Adrenal gland (tissue), 5 donors: ENCODE data around the gene VPS72.

Experiments used
- POLR2A ChIP-seq, 2 donors: fragments of 450-650 bp; IDR thresholded peaks; one replicate each; pipeline ENCODE4 v1.6.1; 2017; ENCODE audit warnings: antibody characterized with exemption in 2 of 2, mild to moderate bottlenecking in 2 of 2, moderate library complexity in 1 of 2
- TF ChIP-seq, protein P1 (sequence below), 6 experiments: fragments of 450-650 bp in 4 of 6; fragments of 200-600 bp in 2 of 6; sonication (generic) in 1 of 6; IDR thresholded peaks; 1 replicate in 5 of 6; 2 replicates in 1 of 6; pipeline versions ENCODE4 v1.5.1 to v1.8.0; 2016 to 2021; ENCODE audit warnings: antibody characterized with exemption in 6 of 6, mild to moderate bottlenecking in 2 of 6, moderate library complexity in 1 of 6
- donor health status: DM: no; HTN: no; CAD: no.

- TF ChIP-seq, protein P1, sequence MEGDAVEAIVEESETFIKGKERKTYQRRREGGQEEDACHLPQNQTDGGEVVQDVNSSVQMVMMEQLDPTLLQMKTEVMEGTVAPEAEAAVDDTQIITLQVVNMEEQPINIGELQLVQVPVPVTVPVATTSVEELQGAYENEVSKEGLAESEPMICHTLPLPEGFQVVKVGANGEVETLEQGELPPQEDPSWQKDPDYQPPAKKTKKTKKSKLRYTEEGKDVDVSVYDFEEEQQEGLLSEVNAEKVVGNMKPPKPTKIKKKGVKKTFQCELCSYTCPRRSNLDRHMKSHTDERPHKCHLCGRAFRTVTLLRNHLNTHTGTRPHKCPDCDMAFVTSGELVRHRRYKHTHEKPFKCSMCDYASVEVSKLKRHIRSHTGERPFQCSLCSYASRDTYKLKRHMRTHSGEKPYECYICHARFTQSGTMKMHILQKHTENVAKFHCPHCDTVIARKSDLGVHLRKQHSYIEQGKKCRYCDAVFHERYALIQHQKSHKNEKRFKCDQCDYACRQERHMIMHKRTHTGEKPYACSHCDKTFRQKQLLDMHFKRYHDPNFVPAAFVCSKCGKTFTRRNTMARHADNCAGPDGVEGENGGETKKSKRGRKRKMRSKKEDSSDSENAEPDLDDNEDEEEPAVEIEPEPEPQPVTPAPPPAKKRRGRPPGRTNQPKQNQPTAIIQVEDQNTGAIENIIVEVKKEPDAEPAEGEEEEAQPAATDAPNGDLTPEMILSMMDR (IDR thresholded peaks at IDR 0.05): no peak
- no peak for TF ChIP-seq POLR2A (IDR thresholded peaks at IDR 0.05)
Measured at GRCh38 chr1:151134991-151135390, 55.0 kb downstream of the VPS72 start.
